Fibroblast of mammary gland (primary cell): ENCODE measurements around the gene ERC1.

Experiments
- DNase-seq: peaks from one replicate; pipeline ENCODE4 v3.0.0-alpha.2; 2010; ENCODE audit warnings: low read depth
- H3K4me3 ChIP-seq: 2 replicates; pipeline ENCODE4 v1.5.1; 2011; ENCODE audit warnings: low read depth, mild to moderate bottlenecking, low read length, moderate library complexity; ENCODE audit not compliant: control insufficient read depth
- TF ChIP-seq, protein P1 (sequence below): conservative IDR thresholded peaks from 2 replicates; pipeline ENCODE4 v1.5.1; 2011; ENCODE audit warnings: low read depth, low read length, inconsistent platforms; ENCODE audit not compliant: control insufficient read depth, insufficient read depth

Gene ERC1

DNA sequence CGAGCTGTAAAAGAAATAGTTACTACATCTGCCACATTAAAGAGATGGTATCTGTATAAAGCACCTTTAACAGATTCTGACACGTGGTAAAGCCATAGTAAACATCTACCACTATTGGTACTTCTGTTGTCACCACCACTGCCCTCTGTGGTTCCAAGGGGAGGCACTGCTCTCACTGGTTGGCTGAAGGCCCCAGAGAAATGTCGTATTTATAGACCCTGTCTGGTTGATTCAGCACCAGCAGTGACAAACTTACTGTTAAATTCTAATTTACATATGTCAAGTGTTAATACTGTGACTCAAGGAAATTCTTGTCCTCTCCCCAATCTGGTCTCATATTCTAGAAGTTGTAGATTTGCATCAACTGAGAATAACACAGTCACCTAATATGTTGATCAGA lies 281.1 kb downstream of the ERC1 start:
- H3K4me3 ChIP-seq: no peak overlapping the region
- no peak for DNase-seq
- TF ChIP-seq, protein P1, sequence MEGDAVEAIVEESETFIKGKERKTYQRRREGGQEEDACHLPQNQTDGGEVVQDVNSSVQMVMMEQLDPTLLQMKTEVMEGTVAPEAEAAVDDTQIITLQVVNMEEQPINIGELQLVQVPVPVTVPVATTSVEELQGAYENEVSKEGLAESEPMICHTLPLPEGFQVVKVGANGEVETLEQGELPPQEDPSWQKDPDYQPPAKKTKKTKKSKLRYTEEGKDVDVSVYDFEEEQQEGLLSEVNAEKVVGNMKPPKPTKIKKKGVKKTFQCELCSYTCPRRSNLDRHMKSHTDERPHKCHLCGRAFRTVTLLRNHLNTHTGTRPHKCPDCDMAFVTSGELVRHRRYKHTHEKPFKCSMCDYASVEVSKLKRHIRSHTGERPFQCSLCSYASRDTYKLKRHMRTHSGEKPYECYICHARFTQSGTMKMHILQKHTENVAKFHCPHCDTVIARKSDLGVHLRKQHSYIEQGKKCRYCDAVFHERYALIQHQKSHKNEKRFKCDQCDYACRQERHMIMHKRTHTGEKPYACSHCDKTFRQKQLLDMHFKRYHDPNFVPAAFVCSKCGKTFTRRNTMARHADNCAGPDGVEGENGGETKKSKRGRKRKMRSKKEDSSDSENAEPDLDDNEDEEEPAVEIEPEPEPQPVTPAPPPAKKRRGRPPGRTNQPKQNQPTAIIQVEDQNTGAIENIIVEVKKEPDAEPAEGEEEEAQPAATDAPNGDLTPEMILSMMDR: no peak

DNA sequence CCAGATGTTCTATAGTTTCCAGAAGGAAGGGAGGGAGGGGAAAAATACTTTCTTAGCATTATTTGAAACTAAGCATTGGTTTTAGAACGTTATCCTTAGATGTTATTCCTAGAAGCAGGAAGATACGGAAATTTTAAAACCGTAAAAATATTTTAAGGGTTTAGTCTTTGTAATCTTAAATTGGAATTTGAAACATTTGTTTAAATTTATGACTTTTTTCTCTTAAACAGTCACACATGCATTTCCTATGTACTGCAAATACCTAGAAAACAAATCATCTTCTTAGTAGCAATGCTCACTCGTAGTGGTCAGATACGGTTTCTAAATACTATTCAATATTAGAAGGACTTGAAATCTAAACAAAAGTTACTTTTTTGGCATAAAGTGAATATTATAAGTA lies 282.0 kb downstream of the ERC1 start:
- TF ChIP-seq, protein P1: no peak
- DNase-seq: no peak
- H3K4me3 ChIP-seq: no peak overlapping the region

DNA sequence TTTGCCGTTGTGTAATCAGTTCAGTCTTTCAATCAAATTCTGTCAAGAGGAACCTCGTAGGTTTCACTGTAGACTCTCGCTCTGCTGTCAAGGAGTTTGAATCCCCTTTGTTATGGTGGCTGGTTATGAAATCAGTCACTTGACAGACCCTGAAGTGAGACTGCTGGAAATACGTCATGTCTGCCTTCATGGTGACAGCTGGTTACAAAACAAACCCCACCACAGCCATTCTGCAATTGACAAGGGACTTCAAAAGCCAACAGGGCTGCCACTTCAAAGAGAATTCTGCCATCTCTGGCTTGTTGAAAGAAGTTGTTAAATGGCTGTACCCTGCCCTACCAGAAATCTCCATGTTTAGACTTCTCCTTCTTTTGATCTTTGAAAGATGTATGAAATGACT lies 286.9 kb downstream of the ERC1 start:
- TF ChIP-seq, protein P1: no peak
- no peak overlapping the region for H3K4me3 ChIP-seq
- DNase-seq: no peak

DNA sequence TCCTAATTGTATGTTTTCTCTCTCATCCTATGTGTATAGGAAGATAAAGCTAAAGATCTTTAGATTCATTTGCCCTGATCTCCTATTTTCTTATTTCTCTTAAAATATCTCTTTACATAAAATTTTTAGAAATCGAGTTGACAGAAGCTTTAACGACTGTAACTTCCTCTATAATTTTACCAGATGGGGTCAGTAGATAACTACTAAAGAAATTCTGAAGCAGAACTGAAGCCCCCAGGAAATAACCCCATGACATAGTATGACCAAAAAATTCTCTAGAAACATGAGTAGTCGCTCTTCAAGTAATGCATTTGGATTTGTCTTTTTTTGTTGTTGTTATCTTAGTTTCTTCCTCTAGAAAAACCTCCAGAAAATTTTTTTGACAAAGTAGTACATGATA lies 288.0 kb downstream of the ERC1 start:
- TF ChIP-seq, protein P1: no peak
- H3K4me3 ChIP-seq: no peak overlapping the region
- DNase-seq: no peak

DNA sequence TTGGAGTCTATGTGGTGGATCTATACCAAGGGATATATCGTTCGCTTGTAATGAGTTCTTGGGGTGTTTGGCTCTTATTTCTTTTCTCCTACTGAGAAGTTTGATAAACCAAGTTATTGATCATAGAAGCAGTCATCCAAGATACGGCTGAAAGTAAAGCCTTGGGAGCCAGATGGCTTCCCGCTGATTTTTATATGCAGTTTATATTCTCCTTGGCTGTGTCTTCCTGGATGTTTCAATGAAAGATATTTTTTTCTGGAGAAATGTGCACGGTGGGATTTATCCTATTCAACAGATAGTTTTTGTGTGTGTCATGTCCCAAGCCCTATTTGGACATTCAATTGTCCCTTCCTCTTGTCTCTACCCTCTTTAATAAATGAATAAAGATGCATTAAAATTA lies 289.0 kb downstream of the ERC1 start:
- TF ChIP-seq, protein P1: no peak
- no peak for DNase-seq
- H3K4me3 ChIP-seq: no peak overlapping the region

DNA sequence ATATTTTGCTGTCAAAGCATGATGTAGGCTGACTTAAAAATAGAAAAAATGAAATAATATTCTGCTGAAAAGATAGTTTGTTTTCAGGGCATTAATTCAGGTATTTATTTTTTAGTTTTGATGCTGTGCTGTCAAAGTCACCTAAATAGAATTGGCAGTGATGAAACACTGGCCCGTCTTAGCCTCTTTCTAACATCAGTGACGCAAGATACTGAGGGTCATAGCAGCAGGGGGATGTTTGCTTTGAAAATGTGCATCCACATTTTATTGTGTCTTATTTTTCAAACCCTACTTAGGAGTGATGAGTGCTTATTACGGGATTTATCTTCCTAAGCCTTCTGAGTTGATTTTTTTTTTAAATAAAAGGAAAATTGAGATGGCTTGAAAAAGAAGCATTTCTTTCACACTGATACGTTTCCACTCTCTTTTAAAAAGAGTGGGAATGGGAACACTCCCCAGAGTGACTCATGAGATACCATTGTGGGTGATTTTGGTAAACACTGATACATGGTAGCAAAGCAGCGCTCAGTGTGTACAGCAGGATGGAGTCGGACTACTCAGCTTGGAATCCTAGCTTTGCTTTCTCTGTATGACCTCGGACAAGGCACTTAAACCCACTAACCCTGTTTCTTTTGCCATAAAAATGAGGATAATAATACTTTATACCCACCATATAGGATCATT lies 290.8 kb downstream of the ERC1 start:
- no peak overlapping the region for H3K4me3 ChIP-seq
- peak; percentile 86 for DNase-seq
- TF ChIP-seq, protein P1: no peak
